GM19467 (cell line): Measurements from ENCODE around the gene AMZ1.

Experiments used
- ATAC-seq: cut with Tn5 transposase; IDR thresholded peaks from one replicate; pipeline ENCODE4 v1.9.1; 2021; ENCODE audit warnings: mild to moderate bottlenecking, moderate library complexity; ENCODE audit not compliant: unreplicated experiment

Gene AMZ1

GRCh38 chr7:2687881-2688318 lies at the start of gene AMZ1:
Gene AMZ1 (plus strand): TSS chr7:2688202. CDS start chr7:2700452, 12,250 bp downstream.
- ATAC-seq = no peak

DNA sequence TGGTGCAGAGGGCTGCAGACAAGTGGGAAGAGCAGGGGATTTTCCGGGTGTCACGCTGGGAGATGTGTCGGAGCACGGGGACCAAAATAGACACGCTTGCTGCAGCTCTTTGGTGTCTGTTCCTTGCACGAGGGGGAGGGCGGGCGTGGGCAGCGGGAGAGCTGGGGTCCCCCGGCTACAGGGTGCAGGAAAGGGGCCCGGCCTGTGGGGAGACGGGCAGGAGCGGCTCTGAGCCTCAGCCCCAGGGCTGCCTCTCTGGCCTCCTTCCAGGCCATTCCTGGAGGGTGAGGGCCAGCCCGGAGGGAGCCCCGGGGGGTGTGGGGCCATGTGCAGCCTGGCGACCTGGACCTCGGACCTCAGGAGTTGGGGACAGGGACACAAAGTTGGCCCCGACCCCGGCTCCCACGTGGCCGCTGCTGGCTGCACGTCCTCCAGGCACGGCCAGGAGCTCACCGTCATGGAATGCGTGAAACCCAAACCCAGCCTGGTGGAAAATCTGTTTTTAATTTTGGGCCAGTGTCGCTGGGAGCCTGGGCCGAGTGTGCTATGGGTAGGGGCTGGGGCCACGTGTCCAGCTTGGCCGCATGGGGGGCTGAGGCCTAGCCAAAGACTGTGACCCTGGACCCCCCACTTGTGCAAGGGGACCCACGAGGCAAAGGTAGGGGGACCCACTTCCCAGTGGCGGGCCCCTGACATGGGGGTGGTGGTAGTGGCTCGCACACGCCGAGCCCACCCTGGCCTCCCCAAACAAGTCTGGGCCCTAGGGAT lies 49.6 kb upstream of the AMZ1 start:
- ATAC-seq = no peak

DNA sequence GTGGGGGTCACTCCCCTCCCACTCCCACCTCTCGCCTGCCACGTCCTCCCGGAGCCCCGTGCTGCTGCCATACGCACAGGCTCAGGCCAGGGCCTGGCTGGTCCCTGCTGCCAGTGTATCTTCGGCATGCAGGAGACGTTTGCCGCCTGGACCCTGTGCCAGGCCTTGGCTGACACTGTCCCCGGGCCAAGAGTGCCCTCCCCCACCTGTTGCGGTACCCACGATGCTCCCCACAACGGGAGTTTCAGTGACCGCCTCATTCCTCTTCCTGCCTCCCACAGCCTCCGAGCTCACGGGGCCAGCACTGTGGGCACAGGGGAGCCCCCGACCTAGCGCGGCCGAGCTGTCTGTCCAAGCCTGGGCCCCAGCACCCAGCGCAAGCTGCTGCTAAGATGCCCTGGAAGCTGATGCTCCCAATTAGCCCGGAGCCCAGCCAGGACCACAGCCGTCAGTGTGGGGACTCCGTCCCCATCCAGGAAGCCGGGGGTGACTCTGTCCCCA lies 48.8 kb upstream of the AMZ1 start:
- ATAC-seq = no peak

GRCh38 chr7:2639695-2640481 lies 48.1 kb upstream of the AMZ1 start:
- no peak for ATAC-seq

- no peak for ATAC-seq
Observed at GRCh38 chr7:2640482-2640830, 47.5 kb upstream of the AMZ1 start.

DNA sequence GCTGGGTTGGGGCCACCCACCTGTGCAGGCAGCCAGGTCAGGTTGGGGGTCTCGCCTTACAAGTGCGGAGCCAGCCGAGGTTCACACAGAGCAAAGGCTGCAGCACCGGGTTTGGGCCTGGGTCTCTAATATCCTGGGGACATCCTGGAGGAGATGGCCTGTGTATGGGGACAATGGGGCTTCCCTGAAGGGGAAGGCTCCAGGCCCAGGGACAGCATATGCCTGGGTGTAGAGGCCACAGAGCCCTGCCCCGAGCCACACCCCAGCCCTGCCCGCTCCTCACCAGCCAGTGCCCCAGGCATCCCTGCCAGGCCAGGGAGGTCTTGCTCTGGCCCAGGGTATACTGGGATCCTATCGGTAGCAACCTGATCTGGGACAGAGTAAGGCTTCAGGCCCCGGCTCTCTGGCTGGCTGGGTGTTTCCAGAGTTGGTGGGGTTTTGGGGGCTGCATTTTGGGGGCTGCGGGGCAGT lies 47.1 kb upstream of the AMZ1 start:
- ATAC-seq = no peak

- no peak for ATAC-seq
Observed at GRCh38 chr7:2641406-2642393, 46.3 kb upstream of the AMZ1 start.

DNA sequence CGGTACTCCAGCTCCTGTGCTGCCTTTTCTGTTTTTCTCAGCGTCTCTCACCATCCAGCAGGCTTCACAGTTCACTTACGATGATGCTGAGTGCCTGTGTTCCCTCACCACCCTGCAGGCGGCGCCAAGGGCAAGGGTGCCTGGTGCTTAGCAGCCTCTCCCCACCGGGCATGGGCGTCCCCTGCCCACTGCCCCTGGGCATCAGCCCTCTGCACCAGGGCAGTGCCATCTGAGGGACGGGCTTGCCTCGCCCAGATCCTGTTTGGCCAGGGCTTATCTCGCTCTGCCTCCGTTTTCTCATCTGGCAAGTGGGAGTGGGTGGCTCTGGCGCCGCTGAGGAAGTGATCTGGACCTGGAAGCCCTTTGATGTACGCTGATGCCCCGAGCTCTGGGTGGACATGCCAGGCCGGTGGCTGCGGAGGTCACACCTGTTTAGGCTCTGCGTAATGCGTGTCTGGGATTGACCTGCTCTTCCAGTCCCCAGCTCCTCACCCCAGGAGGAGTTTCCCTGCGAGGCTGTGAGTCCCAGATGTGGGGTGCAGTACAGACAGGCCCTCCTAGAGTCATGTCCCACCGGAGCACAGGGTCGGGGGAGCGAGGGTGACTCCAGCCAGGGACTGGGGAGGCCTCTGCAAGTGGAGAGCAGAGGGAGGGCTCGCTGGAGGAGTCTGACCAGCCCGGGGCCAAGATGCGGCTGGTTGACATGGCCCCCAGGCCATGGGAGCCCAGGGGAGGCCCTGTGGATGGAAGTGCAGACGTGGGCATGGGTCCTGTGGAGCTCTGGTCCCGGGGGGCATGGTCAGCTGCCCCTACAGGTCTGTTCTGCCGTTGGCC lies 44.4 kb upstream of the AMZ1 start:
- no peak for ATAC-seq

GRCh38 chr7:2644220-2644561 lies 43.8 kb upstream of the AMZ1 start:
- ATAC-seq = no peak

GRCh38 chr7:2644562-2645273 lies 43.3 kb upstream of the AMZ1 start:
- ATAC-seq = peak; percentile 18

- ATAC-seq = peak; percentile 55
Observed at GRCh38 chr7:2645274-2645868, 42.6 kb upstream of the AMZ1 start.

DNA sequence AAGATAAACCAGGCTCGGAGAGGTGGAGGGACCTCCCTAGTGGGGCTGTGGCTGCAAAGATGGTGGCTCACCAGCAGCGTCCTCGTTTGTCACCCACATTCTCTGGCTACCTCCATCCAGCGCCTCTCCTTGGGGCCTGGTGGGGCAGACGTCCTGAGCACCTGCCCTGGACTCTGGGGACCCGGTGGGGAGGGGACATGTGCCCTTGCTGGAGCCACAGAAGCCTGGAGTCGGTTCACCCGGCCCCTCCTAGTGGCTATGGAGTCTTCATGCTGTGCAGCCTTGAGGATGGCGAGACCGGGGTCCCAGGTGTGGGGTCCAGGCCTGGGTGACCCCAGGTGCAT lies 41.7 kb upstream of the AMZ1 start:
- ATAC-seq = no peak

GRCh38 chr7:2646680-2647571 lies 41.1 kb upstream of the AMZ1 start:
- ATAC-seq = no peak

DNA sequence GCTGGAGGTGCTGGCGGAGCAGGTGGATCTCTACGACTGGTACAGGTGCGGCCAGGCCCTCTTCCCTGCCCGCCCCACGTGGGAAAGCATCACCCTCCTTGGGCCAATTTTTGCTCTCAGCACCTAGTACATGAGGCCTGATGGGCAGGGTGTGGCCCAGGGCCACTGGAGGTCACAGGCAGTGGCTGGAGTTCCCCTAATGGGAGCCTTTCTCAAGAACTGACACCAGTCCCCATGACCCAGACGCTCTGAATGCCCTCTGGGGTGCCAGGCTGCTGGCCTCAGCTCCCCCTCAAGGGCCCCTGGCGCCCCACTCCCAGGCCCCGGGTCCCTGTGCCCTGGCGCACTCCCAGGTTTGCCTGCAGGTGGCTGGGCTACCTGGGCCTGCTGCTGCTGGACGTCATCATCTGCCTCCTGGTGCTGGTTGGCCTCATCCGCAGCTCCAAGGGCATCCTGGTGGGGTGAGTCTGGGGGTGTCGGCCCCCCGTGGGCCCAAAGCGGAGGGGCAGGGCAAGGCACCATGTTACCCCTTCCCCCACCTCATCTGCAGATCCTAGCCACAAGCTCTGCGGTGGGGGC lies 40.3 kb upstream of the AMZ1 start:
- ATAC-seq = no peak

DNA sequence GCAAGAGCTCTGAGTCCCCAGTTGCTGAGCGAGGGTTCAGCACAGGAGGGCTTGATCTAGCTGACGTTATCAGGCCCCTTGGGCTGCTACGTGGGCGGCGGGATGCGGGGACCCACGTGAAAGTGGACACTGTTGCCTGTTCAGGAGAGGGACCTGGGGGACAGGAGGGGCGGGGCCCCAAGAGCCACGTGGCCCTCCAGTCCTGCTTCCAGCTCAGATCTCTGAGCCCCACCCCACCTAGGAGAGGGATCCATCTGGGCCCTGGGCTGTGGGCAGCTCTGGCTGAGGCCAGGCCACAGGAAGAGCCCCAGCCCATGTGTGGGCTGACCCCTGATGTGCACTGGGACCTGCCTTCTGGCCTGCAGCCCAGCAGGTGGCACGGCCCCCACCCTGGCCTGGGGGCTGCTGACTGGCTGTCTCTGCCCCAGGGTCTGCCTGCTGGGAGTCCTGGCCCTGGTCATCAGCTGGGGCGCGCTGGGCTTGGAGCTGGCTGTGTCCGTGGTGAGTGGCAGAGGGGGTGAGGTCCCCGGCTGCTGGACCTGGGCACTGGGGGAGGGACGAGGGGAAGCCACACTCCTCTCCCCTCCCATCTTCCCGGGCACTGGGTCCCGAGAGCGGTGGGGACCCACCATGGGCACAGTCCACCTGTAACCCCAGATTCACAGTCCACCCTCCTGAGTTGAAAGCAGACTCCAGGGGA lies 38.7 kb upstream of the AMZ1 start:
- no peak for ATAC-seq

- no peak for ATAC-seq
Observed at GRCh38 chr7:2649991-2650390, 38.0 kb upstream of the AMZ1 start.

DNA sequence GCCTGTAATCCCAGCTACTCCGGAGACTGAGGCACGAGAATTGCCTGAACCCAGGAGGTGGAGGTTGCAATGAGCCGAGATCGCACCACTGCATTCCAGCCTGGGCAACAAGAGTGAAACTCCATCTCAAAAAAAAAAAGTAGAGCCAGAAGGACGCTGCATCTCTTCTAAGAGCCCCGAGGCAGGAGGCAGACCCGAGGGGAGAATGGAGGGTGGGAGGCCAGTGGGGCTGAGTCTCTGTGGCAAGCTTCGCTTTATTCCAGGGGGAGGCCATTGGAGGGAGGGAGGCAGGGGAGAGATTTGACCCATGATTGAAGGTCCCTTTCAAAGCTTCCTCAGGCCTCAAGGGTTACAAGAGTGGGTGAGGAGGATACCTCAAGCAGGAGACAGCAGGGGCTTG lies 37.6 kb upstream of the AMZ1 start:
- ATAC-seq = no peak
